Endodermal cell (in vitro differentiated cells): ENCODE results near the gene RHEB. TPM values are rescaled to one million over a fixed set of nuclear protein-coding genes. Genes with fewer than 3 reads are reported as not detected.

Experiments
- DNase-seq: peaks from one replicate; pipeline ENCODE4 v3.0.0-alpha.2; 2017
- H3K27ac ChIP-seq: 2 replicates; pipeline ENCODE4 v1.5.1; 2013; ENCODE audit warnings: mild to moderate bottlenecking, low read depth, low read length, moderate library complexity
- H3K27me3 ChIP-seq: 2 replicates; pipeline ENCODE4 v1.6.1; 2013; ENCODE audit warnings: mild to moderate bottlenecking, low read length, moderate library complexity; ENCODE audit not compliant: insufficient read depth, control insufficient read depth, poor library complexity, severe bottlenecking
- H3K36me3 ChIP-seq: 2 replicates; pipeline ENCODE4 v1.7.0; 2013; ENCODE audit warnings: mild to moderate bottlenecking, low read length, moderate library complexity; ENCODE audit not compliant: control insufficient read depth, insufficient read depth
- H3K4me1 ChIP-seq: one replicate; pipeline ENCODE4 v1.7.0; 2013; ENCODE audit warnings: low read length; ENCODE audit not compliant: control insufficient read depth, insufficient read depth
- H3K4me3 ChIP-seq: 2 replicates; pipeline ENCODE4 v1.5.1; 2013; ENCODE audit warnings: mild to moderate bottlenecking, low read length, moderate library complexity
- H3K9ac ChIP-seq: 2 replicates; pipeline ENCODE4 v1.6.1; 2013; ENCODE audit warnings: mild to moderate bottlenecking, low read length, moderate library complexity; ENCODE audit not compliant: poor library complexity, severe bottlenecking; ENCODE audit errors: extremely low read depth
- H3K9me3 ChIP-seq: 2 replicates; pipeline ENCODE4 v1.6.1; 2013; ENCODE audit warnings: mild to moderate bottlenecking, low read length, moderate library complexity; ENCODE audit not compliant: control insufficient read depth
- H3K27ac Mint-ChIP-seq: 2 replicates; pipeline ENCODE4 v1.8.0; 2020; ENCODE audit warnings: mixed read lengths
- H3K27me3 Mint-ChIP-seq: 2 replicates; pipeline ENCODE4 v1.8.0; 2021; ENCODE audit warnings: mild to moderate bottlenecking, mixed read lengths; ENCODE audit not compliant: insufficient read depth
- H3K36me3 Mint-ChIP-seq: 2 replicates; pipeline ENCODE4 v1.8.0; 2020; ENCODE audit warnings: low read depth, mixed read lengths
- H3K4me1 Mint-ChIP-seq: 2 replicates; pipeline ENCODE4 v1.8.0; 2020; ENCODE audit warnings: mixed read lengths
- H3K4me3 Mint-ChIP-seq: 2 replicates; pipeline ENCODE4 v1.8.0; 2020; ENCODE audit warnings: mild to moderate bottlenecking, moderate library complexity, mixed read lengths
- H3K9me3 Mint-ChIP-seq: 2 replicates; pipeline ENCODE4 v1.8.0; 2020; ENCODE audit warnings: mild to moderate bottlenecking, mixed read lengths
- WGBS, 2 experiments: methylation state at CpG; one replicate each; pipeline versions ENCODE4 v1.1.5 to v1.1.7; 2013; ENCODE audit warnings: missing lambda C conversion rate in 2 of 2, mixed read lengths in 1 of 2; ENCODE audit not compliant: insufficient coverage in 1 of 2, insufficient read length in 1 of 2; 5-methylcytosine and 5-hydroxymethylcytosine counted together
- total RNA-seq, 2 donors: library from RNA; stranded (reverse); fragmentation: NEBNext Ultra II Directional in 1 of 2; extraction: Animal tissue kit (Norgen Biotek cat#: 25700) in 1 of 2; gene quantifications; 2 replicates in 1 of 2; 3 replicates in 1 of 2; pipeline ENCODE4 v1.2.1, GENCODE V29; 2021
- TF ChIP-seq, protein P1 (sequence below): fragments of 200-600 bp; sonication (generic); conservative IDR thresholded peaks from 2 replicates; pipeline ENCODE4 v1.5.0; 2021; ENCODE audit warnings: antibody characterized with exemption, mild to moderate bottlenecking

The RHEB gene
- total RNA-seq, 2 donors from 2014 or later: 108 to 113 TPM

DNA sequence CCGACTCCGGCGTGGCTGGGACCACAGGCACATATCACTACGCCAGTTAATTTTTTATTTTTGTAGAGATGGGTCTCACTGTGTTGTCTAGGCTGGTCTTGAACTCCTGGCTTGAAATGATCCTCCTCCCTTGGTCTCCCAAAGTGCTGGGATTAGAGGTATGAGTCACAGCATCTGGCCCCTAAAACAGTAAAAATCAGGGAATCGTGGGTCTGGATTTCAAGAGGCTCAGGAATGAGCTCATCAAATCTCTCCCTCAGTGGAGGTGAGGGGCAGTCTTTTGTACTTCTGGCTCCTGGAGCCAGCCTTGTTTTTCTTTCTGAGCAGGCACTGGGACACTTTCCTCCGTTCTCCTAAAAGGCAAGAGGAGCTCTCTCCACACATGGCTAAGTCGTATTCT lies 32.1 kb upstream of the RHEB start:
- 77 to 91% methylated on average over 3 to 7 of the region's 7 CpGs for WGBS, 2 experiments
- Mint-ChIP-seq H3K4me1 (no peaks in the 10 kb centered on the region), H3K36me3 (no peaks in the 10 kb centered on the region), H3K27ac (no peak overlapping the region), H3K27me3 (no peaks in the 10 kb centered on the region), H3K9me3 (no peaks in the 10 kb centered on the region), H3K4me3 (no peak overlapping the region)
- Histone ChIP-seq H3K4me1 (no peaks in the 10 kb centered on the region), H3K4me3 (no peak overlapping the region), H3K27me3 (no peaks in the 10 kb centered on the region), H3K27ac (no peak overlapping the region), H3K36me3 (peaks cover 4% of the 10 kb centered on the region), H3K9me3 (peaks cover 5% of the 10 kb centered on the region), H3K9ac (no peak overlapping the region)
- TF ChIP-seq, protein P1, sequence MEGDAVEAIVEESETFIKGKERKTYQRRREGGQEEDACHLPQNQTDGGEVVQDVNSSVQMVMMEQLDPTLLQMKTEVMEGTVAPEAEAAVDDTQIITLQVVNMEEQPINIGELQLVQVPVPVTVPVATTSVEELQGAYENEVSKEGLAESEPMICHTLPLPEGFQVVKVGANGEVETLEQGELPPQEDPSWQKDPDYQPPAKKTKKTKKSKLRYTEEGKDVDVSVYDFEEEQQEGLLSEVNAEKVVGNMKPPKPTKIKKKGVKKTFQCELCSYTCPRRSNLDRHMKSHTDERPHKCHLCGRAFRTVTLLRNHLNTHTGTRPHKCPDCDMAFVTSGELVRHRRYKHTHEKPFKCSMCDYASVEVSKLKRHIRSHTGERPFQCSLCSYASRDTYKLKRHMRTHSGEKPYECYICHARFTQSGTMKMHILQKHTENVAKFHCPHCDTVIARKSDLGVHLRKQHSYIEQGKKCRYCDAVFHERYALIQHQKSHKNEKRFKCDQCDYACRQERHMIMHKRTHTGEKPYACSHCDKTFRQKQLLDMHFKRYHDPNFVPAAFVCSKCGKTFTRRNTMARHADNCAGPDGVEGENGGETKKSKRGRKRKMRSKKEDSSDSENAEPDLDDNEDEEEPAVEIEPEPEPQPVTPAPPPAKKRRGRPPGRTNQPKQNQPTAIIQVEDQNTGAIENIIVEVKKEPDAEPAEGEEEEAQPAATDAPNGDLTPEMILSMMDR: no peak
- DNase-seq: no peak

DNA sequence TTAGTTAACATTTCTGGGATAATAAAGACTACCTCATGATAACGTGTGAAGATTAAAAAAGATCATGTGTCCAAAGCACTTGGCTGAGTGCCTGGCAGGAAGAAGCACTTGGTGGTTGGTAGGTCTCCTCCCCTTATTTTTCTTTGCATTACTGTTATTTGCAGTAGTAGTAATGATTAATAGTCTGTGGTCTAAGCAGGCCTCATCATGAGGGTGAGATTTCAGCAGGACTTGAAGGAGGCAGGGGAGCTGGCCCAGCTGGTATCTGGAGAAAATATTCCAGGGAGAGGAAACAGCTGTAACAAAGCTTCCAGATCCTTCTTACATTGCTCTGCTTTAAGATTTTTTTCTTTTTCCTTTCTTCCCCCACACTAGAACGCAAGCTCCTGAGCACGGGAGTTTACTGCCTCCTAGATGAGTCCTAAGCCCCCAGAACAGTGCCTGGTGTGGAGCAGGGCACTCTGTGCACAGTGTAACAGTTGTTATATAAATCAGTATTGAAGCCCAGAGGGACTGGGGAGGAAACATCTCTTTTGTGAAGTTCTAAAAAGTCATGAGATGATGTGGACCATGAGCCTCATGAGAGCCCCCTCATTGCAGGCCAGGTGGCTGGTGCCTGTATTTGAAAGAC lies 31.1 kb upstream of the RHEB start:
- Mint-ChIP-seq H3K4me1 (no peaks in the 10 kb centered on the region), H3K27ac (no peak overlapping the region), H3K9me3 (no peaks in the 10 kb centered on the region), H3K27me3 (peaks cover 3% of the 10 kb centered on the region), H3K36me3 (no peaks in the 10 kb centered on the region), H3K4me3 (no peak overlapping the region)
- 62 to 80% methylated on average over 1 to 3 of the region's 3 CpGs for WGBS, 2 experiments
- no peak for DNase-seq
- no peaks in the 10 kb centered on the region for H3K27me3 ChIP-seq
- no peak overlapping the region for H3K9ac ChIP-seq
- H3K36me3 ChIP-seq: no peaks in the 10 kb centered on the region
- no peak overlapping the region for H3K27ac ChIP-seq
- TF ChIP-seq, protein P1: no peak
- no peaks in the 10 kb centered on the region for H3K4me1 ChIP-seq
- H3K9me3 ChIP-seq: peaks cover 5% of the 10 kb centered on the region
- no peak overlapping the region for H3K4me3 ChIP-seq

DNA sequence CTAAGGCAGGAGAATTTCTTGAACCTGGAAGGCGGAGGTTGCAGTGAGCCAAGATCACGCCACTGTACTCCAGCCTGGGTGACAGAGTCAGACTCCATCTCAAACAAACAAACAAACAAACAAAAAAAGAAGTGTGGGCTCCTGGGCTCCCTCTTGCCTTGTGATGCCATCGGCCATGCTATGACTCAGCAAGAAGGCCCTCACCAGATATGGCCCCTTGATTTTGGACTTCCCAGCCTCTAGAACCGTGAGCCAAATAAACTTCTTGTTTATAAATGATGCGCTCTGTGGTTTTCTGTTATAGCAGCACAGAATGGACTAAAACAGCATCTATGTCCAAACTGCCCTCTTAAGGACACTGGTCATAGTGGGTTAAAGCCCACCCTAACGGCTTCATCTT lies 29.9 kb upstream of the RHEB start:
- 91 to 94% methylated on average over 4 to 6 of the region's 6 CpGs for WGBS, 2 experiments
- peaks cover 6% of the 10 kb centered on the region for H3K27me3 Mint-ChIP-seq
- no peak for DNase-seq
- H3K9me3 Mint-ChIP-seq: no peaks in the 10 kb centered on the region
- H3K36me3 ChIP-seq: no peaks in the 10 kb centered on the region
- no peak overlapping the region for H3K9ac ChIP-seq
- no peaks in the 10 kb centered on the region for H3K27me3 ChIP-seq
- H3K4me3 Mint-ChIP-seq: no peak overlapping the region
- H3K27ac Mint-ChIP-seq: no peak overlapping the region
- no peak overlapping the region for H3K27ac ChIP-seq
- no peaks in the 10 kb centered on the region for H3K4me1 Mint-ChIP-seq
- H3K9me3 ChIP-seq: peaks cover 5% of the 10 kb centered on the region
- TF ChIP-seq, protein P1: no peak
- no peaks in the 10 kb centered on the region for H3K36me3 Mint-ChIP-seq
- no peaks in the 10 kb centered on the region for H3K4me1 ChIP-seq
- no peak overlapping the region for H3K4me3 ChIP-seq
